NCI-H1930 (cell line): Measurements from ENCODE around the gene PREX1.

Experiments
- DNase-seq, 2 experiments: peaks; one replicate each; lab custom pipeline; 2025; lab: John Stamatoyannopoulos, UW

Gene PREX1

DNA sequence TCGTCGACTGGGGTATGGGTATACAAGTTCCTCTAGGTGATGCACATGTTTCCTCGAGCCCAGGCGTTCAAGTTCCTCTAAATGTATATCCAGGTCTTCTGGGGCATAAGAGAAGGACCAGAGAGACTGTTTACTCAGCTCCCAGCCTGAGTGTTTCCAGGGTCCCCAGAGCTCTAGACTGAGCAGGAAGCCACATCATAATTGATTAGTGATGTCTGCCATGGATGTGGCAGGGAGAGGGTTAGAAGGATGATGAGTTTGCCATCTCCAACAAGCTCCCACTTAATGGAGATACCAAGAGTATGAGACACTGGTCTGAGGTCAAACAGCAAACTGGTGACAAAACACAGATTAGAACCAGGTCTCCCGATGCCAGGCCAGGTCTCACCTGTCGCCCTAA lies 74.8 kb downstream of the PREX1 start:
- no peak for DNase-seq

DNA sequence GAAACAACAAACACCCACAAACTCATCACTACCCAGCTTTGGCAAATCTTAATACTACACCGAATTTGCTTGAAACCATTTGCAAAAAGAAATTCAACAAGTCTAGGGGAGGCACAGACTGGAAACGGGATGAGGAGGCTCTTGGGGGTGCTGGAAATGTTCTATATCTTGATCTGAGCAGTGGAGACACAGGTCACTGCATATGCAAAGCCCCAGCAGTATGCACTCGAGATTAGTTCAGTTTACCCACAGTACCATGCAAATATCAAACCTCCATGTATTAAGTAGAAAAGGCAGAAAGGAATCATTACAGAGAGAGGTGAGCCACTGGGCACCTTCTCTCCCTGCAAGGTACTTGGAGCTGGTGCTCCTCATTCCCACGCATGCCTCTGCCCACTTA lies 75.9 kb downstream of the PREX1 start:
- no peak for DNase-seq

DNA sequence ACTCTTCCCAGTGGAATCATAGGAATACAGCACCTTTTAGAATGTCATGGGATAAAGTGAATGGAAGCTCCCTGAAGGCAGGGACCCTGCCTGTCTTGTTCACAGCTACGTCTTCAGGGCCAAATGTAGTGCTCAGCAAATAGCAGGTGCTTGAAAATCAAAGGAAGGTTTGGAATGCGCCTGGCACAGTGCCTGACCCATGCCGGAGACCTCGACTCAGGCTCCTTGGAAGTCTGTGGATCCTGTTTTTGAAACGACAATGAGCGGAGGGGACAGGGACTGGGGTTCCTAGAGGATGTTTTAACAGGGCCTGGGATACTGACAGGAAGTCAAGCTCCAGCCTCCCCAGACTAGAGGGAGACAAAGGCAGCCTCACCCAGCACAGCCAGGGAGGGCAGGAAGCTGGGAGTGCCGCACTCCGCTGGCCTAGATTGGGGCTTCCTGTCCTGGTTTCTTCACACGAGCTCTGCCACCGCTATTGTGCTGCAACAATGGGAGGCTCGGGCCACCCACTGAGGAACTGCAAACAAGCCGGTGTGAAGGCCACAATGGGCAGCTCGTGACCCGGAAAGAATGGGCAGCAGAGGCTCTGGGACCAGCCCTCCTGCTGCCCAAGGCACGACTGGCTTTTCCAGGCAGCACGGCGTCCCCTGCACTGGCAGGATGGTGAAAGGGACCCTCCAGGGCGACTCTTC lies 76.7 kb downstream of the PREX1 start:
- DNase-seq, result peak in 1 of 2 experiments; percentile 33

DNA sequence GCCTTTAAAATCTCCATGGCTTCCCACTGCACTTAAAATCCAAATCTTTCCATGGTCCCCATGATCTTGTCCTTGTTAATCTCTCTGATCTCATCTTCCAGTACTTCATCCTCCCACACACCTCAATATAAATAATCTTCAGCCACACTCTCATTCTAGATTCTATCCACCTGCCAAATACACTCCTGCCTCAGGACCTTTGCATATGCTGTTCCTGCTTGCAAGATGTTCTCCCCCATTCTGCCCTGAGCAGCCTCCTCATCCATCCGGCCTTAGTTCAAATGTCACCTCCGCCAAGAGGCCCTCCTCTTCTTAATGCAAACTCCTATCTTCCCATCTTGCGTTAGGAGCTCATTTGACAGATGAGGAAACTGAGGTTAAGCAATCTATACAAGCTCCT lies 77.4 kb downstream of the PREX1 start:
- no peak for DNase-seq

DNA sequence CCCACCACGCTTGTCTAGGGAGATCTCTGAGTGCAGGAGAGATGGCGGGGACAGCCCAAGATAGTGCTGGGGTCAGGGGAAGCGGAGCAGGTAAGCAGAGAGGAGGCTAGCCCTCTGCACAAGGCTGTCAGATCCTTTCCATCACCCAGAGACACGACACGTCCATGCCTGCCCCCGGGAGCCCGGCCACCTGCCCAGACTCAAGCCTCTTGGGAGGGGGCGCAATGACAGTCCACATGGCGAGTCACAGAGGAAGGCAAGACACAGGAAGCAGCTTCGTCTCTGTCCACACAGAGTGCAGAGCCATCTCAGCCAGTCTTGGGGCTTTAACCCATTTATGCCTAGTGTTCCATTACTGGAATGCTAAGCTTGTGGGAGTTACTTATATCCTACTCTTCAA lies 78.4 kb downstream of the PREX1 start:
- DNase-seq, result no peak

DNA sequence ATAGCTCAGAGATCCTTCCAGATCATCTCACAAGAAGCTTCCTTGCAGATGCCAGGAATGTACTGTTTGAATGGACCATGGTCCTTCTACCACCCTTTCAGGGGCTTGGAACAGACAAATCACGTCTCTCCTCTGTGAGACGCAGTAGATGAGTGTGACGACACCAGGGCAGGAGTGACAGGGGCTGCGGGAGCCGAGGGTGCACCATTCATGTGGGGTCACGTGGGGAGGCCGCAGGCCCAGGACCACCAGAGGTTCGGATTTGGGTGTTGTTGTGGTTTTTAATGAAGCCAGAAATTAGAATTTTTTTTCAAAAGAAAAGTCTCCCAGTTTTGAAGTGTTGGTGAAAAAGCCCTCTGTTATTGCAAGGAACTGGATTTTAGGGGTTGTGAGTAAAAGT lies 79.2 kb downstream of the PREX1 start:
- no peak for DNase-seq

DNA sequence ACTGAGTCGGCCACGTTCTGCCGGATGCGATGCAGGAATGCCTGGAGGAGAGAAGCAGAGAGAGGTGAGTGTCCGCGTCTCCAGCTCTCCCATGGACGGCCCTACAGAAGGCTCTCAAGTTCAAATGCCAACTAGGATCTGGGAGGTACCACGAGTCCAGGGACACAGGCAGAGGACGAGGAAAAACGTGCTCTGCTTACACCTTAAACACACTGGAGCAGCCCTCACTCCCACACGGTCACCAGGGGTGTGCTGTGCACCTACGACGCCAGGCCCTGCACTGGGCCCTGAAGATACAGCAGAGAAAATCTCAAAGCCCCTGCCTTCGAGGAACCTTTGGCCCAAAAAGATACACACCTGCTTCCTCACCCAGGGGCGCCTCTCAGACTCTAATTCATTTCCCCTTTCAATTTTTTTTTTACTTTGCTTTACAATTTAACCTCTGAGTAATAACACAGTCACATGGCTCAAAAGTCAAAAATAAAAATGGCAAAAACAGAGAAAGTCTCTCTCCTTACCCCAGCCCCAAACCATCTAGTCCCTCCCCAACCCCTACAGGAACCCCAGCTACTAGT lies 79.9 kb downstream of the PREX1 start:
- no peak for DNase-seq

DNA sequence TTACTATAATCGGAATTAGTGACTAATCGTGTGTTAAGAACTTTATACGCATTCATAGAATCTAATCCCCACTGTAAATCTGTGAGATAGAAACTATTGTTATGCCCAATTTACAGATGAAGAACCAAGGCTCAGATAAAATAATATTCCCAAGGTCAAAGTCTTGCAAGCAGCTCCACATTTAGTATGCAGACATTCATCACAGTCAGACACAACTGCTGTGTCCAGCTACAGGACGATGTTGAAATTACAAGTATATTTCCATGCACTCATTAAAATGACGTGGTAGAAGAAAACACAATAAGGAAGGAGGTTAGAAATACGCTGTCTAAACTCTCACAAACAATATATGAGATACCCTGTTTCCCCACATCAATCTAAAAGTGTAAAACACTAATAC lies 82.5 kb downstream of the PREX1 start:
- DNase-seq, result no peak

DNA sequence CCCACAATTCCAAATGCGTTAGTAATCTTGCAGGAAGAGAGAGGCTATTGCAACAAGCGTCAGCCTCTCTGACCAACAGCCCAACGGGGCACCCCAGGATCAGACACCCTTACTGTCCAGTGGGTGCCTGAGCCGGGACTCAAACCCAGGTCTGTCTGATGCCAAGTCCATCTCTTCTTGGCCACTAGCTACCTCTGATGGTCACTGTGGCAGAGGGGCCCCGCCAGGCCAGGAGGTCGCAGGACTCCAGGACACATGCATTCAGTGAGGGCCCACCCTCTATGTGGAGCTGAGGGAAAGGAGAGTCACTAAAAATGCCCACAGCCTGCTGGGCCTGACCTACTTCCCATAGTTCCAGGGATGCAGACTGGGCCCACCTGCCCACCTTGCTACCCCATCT lies 83.3 kb downstream of the PREX1 start:
- DNase-seq, result no peak

DNA sequence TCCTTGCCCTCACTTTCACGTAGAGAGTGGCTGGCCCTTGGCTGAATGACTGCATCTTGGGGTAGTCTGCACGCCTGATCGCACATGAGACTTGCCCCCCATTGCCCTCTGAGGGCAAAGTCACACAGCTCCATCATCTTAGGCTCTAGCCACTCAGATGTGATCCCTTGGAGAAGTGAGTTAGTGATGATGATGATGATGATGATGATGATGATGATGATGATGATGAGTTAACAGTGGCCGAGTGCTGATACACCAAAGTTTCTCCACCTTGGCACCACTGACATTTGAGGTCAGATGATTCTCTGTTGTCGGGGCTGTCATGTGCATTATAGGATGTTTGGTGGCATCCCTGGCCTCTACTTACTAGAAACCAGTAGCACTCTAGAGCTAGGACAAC lies 84.0 kb downstream of the PREX1 start:
- DNase-seq, result no peak

DNA sequence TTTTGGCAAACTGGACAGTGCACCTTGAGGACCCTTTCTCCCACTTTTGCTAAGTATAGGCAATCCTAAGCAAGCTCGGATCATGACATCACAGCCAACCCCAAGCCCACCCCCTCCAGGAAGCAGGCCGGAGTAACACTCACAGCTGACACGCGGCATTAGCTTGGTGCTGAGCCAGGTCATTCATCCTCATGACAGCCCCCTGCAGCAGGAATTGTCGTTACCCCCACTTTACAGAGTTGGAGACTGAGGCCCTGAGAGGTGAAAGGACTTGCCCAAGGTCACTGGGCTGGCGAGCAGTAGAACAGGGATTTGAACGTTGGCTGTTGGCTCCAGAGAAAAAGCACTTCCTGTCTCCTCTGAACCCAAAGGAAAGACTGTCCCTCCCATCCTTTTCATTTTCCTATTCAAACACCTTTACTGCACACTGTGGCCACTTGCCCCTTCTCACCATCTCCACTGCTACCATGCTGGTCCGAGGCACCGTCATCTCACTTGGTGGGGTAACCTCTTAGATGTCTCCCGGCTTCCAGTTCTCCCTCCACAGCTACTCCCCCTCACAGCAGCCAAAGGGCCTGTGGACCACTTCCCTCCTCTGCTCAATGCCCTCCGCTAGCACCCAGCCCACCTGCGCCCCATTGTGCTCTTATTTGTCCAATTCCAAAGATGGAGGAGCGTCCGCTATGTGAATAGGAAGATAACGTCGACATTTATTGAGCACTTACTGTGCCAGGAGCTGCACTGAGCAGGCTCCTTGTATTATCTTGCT lies 84.7 kb downstream of the PREX1 start:
- no peak for DNase-seq

DNA sequence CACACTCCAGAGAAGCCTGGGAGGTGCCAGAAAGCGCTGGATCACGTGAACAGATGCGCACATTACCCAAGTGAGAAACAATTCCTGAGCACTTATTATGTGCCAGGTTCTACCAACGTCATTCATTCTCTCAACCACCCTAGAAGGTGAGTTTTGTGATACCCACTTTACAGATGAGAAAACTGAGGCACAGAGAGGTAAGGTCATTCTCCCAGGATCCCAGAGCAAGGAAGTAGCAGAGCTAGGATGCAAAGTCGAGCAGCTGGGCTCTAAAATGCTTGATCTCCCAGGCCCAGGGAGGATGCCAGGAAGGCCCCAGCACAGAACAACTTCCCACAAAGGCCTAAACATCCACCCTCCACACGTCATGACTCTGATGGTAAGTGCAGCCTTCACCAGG lies 85.6 kb downstream of the PREX1 start:
- no peak for DNase-seq

DNA sequence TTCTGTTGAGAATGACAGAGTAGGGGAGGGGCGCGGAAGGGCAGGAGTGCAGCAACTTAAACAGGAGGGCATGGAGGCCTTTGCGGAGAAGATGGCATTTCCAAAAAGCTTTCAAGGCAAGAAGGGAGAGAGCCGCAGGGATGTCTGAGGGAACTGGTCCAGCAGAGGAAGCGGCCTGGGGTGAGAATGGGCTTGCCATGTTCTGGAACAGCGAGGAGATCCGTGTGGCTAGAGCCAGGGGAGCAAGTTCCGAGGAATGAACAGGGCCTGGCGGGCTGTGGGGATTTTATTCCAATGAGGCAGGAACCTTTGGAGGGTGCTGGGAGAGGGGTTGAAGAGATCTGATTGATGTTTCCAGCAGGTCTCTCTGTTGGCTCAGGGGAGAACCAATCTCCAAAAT lies 86.1 kb downstream of the PREX1 start:
- DNase-seq, result no peak

DNA sequence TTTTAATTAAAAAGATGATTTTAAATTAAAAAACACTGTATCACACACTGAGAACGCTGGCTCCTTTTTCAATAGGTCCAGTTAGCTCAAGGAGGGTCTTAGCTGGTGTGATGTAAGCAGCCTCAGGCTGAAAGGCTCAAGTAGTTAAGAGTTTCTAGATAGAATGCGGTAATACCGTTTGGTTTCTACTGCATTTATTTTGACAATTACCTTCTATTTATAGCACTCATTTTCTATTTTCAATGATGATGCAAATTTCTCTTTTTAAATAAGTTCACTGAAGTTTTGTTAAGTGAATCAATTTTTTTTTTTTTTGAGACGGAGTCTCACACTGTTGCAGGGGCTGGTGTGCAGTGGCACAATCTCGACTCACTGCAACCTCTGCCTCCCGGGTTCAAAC lies 87.1 kb downstream of the PREX1 start:
- DNase-seq, result no peak

DNA sequence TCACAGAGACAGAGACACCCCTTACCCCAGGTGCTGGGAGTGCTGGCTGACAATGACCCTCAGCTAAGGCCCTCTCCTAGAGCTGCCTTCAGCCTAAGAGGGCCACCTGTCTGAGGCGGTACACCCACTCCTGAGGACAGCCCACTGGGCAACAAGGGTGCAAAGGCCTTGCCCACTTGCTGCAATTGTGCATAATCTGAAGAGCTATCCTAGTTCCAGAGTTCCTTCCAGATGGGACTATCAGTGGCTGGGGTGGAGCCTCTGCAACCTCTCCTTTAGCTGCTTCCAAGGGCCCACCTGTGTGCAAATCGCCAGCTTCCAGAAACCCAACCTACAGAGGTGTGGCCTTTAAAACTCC lies 87.5 kb downstream of the PREX1 start:
- DNase-seq, result no peak

DNA sequence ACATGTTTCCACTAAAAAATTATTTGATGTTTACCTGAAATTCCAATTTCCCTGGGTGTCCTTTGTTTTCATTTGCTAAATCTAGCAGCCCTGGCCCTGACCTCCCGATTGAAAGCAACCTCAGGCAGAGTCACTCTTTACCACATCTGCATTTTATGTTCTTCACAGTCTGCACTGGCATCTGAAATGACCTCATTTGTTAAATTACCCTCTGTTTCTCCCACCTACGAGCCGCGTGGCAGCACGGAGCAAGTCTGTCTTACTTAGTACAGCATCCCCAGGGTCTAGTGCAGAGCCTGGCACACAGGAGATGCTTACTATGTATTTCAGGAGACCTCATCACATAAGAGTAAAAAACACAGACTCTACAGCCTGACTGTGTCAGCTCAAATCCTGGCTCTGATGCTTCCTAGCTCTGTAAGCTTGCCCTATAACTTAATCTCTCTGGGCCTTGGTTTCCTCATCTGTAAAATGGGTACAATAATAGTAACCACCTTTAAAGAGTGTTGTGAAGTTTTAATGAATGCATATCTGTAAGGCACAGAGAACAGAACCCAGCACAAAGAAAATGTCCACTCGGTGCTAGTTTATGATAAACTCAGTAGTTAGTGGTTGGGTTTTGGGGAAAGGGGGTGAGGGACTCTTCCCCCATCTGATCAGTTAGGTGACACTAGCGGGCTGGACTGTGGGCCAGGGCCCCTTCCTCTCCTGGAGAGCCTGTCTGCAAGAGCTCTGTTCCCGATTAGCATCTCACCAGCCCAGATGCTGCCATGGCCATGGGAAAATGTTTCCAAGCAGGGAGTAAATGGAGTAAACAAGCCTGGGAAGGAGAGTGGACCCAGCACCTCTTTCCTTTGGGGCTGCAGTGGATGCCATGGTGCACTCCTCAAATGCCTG lies 88.2 kb downstream of the PREX1 start:
- DNase-seq, result no peak

DNA sequence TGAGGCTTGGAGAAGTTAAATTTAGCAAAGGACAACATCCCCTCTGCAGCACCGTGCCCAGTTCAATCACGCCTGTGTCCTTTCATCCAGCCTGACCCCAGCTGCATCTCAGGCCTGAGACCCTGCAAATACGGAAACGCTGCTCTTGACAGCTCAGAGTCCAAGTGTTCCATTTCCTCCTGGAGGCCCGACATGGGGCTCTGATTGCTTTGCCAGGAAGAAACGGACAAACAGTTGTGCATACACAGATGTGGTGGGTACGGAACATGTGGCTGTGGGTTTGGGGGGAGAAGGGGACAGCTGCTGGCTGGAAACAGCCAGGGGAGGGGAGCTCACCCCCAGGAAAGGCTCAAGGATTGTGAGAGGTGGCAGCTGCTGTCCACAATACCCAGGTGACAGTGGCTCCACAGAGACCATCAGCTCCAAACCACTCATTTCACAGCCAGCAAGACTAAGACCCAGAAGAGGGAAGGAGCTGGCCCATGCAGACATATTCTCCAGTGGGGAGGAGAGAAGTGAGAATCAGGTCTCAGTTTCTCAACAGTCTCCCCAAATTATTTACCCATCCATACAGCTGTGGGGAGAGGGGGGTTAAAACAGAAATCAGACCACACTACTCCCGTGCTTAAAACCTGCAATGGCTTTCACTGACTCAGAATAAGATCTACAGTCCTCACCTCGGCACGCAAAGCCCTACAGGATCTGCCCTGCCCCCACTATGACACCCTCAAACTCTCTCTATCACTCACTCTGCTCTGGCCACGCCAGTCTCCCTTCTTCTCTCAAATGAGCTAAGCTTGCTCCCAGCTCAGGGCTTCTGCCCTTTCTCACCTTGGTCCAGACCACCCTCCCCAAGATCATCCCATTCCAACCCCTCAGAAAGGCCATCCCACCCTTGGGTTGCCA lies 89.1 kb downstream of the PREX1 start:
- no peak for DNase-seq

DNA sequence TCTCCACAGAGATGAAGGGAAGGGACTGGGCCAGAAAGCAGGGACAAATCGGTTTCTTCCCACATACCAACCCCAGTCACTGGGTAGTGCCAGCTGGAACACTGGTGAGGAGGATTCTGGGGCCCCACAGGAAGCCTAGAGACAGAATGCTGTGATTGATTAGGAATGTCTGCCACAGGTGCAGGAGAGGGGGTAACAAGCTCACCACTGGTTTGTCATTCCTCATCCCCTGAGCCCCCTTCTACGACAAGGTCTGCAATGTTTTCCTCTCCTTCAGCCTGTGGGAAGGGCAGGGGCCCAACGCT lies 89.8 kb downstream of the PREX1 start:
- DNase-seq, result no peak

DNA sequence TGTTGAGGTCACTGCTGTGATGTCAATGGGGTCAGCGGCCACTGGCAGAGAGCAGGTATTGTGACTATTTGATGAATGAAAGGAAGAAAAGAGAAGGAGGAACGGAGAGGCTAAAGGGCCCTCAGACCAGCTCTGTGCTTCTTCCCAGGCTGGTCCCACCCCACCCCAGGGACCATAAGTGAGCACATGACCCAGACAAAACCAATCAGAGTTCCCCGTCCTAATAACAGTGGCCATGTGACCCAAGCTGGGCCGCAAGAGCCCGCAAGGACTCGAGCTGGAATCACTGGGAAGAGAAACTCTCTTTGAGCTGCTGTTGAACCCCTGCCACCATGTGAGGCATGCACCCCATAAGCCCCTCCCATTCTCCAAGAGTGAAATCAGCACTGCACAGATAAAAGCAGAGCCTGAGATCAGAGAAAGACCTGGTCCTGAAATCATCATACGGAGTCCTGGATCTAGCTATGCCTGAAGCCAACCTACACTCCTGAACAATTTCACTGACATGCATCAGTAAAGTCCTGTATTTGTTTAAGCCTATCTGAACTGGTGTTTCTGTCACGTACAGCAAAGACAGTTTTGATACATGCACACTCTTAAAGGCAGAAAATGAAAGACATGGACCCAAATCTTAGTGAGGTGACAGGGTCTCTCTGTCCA lies 90.2 kb downstream of the PREX1 start:
- DNase-seq, result no peak

DNA sequence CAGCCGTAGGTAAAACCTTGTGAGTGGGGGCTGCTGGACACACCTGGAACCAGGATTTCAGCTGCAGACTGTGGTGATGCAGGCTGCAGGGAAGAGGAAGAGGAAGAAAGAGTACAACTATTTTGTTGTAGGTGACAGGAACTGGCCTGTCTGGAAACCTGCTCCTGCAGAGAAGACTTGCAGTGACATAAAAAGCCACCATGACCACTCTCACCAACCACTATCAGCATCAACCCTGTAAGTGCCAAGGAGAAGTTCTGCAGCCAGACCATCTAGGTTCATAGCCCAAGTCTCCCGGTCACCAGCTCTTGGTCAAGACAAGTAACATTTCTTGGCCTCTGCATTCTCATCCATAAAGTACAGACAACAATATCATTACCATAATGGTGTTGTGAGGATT lies 91.2 kb downstream of the PREX1 start:
- DNase-seq, result no peak

DNA sequence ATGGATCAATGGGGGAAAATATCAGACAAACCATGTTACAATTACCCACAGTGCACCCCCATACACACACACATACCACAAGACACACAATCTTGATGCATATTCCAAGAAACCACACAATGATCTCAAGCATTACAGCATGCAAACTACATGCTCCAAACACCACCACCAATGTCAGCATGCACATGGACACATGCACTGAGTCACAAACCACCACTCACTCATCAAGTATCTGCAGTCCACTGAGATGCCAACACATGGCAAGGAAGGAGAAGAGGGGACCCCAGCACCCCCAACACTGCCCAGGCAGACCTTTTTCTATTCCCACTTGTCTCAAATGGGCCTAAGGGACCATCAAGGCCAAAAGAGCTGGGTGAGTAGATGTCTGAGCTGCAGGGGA lies 91.6 kb downstream of the PREX1 start:
- DNase-seq, result no peak
